GM21737 (cell line): ENCODE measurements around the gene IPCEF1.

ENCODE experiments used
- ATAC-seq: cut with Tn5 transposase; IDR thresholded peaks from one replicate; pipeline ENCODE4 v1.9.1; 2021; ENCODE audit warnings: mild to moderate bottlenecking, moderate library complexity; ENCODE audit not compliant: unreplicated experiment

Gene IPCEF1

DNA sequence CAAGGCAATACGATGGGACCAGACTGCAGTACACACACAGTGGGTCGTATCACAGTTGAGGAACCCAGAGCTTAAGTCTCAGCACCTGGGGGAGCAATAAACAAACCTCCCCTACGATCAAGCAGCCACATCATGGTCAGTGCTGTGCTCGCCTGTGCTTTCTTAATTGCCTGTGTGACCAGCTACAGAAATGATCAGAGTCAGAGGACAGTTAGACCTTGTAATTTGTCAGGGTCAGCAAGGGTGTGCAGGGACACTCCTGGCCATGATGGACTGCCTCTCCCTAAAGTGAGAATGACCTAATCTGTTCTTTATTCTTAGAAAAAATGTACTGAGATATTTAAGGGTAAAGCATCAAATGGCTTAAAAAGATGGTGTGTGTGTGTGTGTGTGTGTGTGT, 239.1 kb downstream of the IPCEF1 start:
- ATAC-seq, result no peak

DNA sequence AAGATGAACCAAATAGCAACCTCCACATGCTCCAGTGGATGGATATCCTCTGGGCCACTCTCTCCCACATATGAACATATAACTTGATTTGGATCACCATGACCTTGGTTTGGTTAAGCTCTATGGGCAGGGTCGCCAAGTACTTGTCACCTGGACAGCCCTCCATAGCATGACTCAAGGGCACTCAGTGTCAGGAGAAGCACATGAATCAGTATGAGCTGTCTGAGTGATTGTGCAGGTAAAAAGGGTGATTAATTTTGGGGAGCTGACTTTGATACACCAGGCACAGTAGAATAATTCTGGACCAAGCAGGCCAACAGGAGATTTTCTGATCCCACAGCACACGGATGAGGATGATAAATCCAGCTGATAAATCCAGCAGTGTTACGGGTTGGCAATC, 243.2 kb downstream of the IPCEF1 start:
- ATAC-seq, result no peak

DNA sequence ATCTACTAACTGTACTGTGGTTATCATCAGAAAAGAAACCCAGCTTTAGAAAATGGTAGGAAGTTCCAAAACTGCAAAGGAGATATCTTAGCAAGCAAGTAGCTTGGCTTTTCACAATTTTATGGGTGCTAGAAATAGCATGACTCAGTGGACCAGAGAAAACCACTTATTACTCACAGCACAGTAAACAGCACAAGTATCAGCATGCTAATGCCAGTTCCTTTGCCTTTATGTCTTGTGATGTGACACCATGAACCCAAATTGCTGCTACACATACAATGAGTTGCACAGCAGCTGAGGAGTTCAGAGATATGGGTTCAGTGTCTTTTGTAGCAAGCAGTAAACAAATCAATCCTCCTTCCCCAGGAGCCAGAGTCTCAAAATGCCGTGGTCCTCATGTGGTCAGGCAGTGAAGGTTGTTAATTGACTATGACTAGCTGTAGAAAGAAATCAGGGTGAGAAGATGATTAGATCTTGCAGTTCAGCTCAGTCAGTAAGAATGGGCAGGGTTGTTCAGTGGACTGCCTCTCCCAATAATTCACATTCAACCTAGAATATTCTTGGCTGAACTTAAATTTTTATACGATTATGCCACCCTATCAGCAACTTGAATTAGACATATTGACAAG, 244.3 kb downstream of the IPCEF1 start:
- ATAC-seq, result no peak

DNA sequence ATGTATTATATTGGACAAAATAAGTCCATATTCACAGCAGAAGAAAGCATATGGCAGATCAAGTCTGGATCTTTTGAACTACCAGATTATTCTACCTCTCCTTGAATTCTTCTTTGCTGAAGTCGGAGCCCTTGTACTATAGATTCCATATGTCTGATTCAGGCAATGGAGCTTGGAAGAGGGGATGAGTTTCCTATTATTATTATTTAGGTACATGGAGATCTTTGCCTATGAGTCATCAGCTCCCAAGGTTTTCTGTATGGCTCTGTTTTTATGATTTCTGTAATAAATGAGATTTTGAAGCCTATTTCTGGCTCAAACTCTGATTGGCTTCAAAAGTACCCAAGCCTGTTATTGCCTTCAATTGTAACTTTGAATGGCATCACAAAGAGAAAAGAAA, 245.6 kb downstream of the IPCEF1 start:
- ATAC-seq, result no peak

DNA sequence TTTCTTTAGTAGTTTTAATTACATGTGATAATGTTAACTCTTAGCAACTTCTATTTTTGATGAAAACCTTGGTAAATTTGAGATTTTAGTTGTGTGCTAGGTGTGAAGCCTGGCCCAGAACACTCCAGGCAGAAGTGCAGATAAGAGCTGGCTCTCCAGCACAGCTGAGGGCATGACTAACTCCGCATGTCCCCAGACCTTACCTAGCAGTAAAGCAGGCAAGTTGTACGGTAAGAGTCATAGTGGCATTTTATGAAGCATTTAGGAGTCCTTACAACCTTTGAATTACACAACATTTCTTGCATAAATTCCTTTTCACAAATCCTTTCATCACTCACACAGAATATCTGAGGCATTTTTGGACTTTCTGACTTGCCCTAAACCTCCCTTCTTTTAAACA, 250.4 kb downstream of the IPCEF1 start:
- no peak for ATAC-seq
